Sigmoid colon (tissue), 4 donors: ENCODE measurements around the gene ATP10A.

Source experiments
- EP300 ChIP-seq, 4 donors: sonication (generic); formaldehyde crosslinking; IDR thresholded peaks; one replicate each; pipeline ENCODE4 v1.6.1; 2017; ENCODE audit warnings: antibody characterized with exemption in 4 of 4
- POLR2A ChIP-seq, 2 donors: fragments of 450-650 bp; IDR thresholded peaks; one replicate each; pipeline ENCODE4 v1.6.1; 2016; ENCODE audit warnings: antibody characterized with exemption in 2 of 2, mild to moderate bottlenecking in 2 of 2, moderate library complexity in 2 of 2
- POLR2AphosphoS5 ChIP-seq, 4 donors: sonication (generic); formaldehyde crosslinking; IDR thresholded peaks; one replicate each; pipeline ENCODE4 v1.6.1; 2017; ENCODE audit warnings: antibody characterized with exemption in 4 of 4
- TF ChIP-seq, protein P1 (sequence below), 4 experiments: fragments of 450-650 bp in 3 of 4; fragments of 200-600 bp in 1 of 4; IDR thresholded peaks; one replicate each; pipeline ENCODE4 v1.5.1; 2016 to 2019; ENCODE audit warnings: antibody characterized with exemption in 4 of 4, mild to moderate bottlenecking in 3 of 4, moderate library complexity in 2 of 4

- TF ChIP-seq POLR2AphosphoS5 (IDR thresholded peaks at IDR 0.05) (no peak), EP300 (IDR thresholded peaks at IDR 0.05) (no peak), POLR2A (IDR thresholded peaks at IDR 0.05) (no peak)
- TF ChIP-seq, protein P1, sequence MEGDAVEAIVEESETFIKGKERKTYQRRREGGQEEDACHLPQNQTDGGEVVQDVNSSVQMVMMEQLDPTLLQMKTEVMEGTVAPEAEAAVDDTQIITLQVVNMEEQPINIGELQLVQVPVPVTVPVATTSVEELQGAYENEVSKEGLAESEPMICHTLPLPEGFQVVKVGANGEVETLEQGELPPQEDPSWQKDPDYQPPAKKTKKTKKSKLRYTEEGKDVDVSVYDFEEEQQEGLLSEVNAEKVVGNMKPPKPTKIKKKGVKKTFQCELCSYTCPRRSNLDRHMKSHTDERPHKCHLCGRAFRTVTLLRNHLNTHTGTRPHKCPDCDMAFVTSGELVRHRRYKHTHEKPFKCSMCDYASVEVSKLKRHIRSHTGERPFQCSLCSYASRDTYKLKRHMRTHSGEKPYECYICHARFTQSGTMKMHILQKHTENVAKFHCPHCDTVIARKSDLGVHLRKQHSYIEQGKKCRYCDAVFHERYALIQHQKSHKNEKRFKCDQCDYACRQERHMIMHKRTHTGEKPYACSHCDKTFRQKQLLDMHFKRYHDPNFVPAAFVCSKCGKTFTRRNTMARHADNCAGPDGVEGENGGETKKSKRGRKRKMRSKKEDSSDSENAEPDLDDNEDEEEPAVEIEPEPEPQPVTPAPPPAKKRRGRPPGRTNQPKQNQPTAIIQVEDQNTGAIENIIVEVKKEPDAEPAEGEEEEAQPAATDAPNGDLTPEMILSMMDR (IDR thresholded peaks at IDR 0.05) = no peak
These were observed 204.6 kb downstream of the ATP10A start for GRCh38 chr15:25658560-25658959.
